Endodermal cell (in vitro differentiated cells): ENCODE results near the gene EVI2B. TPM values are rescaled to one million over a fixed set of nuclear protein-coding genes. Genes with fewer than 3 reads are reported as not detected.

Experiments
- DNase-seq: peaks from one replicate; pipeline ENCODE4 v3.0.0-alpha.2; 2017
- H3K27ac ChIP-seq: 2 replicates; pipeline ENCODE4 v1.5.1; 2013; ENCODE audit warnings: mild to moderate bottlenecking, low read depth, low read length, moderate library complexity
- H3K27me3 ChIP-seq: 2 replicates; pipeline ENCODE4 v1.6.1; 2013; ENCODE audit warnings: mild to moderate bottlenecking, low read length, moderate library complexity; ENCODE audit not compliant: insufficient read depth, control insufficient read depth, poor library complexity, severe bottlenecking
- H3K36me3 ChIP-seq: 2 replicates; pipeline ENCODE4 v1.7.0; 2013; ENCODE audit warnings: mild to moderate bottlenecking, low read length, moderate library complexity; ENCODE audit not compliant: control insufficient read depth, insufficient read depth
- H3K4me1 ChIP-seq: one replicate; pipeline ENCODE4 v1.7.0; 2013; ENCODE audit warnings: low read length; ENCODE audit not compliant: control insufficient read depth, insufficient read depth
- H3K4me3 ChIP-seq: 2 replicates; pipeline ENCODE4 v1.5.1; 2013; ENCODE audit warnings: mild to moderate bottlenecking, low read length, moderate library complexity
- H3K9ac ChIP-seq: 2 replicates; pipeline ENCODE4 v1.6.1; 2013; ENCODE audit warnings: mild to moderate bottlenecking, low read length, moderate library complexity; ENCODE audit not compliant: poor library complexity, severe bottlenecking; ENCODE audit errors: extremely low read depth
- H3K9me3 ChIP-seq: 2 replicates; pipeline ENCODE4 v1.6.1; 2013; ENCODE audit warnings: mild to moderate bottlenecking, low read length, moderate library complexity; ENCODE audit not compliant: control insufficient read depth
- H3K27ac Mint-ChIP-seq: 2 replicates; pipeline ENCODE4 v1.8.0; 2020; ENCODE audit warnings: mixed read lengths
- H3K27me3 Mint-ChIP-seq: 2 replicates; pipeline ENCODE4 v1.8.0; 2021; ENCODE audit warnings: mild to moderate bottlenecking, mixed read lengths; ENCODE audit not compliant: insufficient read depth
- H3K36me3 Mint-ChIP-seq: 2 replicates; pipeline ENCODE4 v1.8.0; 2020; ENCODE audit warnings: low read depth, mixed read lengths
- H3K4me1 Mint-ChIP-seq: 2 replicates; pipeline ENCODE4 v1.8.0; 2020; ENCODE audit warnings: mixed read lengths
- H3K4me3 Mint-ChIP-seq: 2 replicates; pipeline ENCODE4 v1.8.0; 2020; ENCODE audit warnings: mild to moderate bottlenecking, moderate library complexity, mixed read lengths
- H3K9me3 Mint-ChIP-seq: 2 replicates; pipeline ENCODE4 v1.8.0; 2020; ENCODE audit warnings: mild to moderate bottlenecking, mixed read lengths
- CTCF ChIP-seq: fragments of 200-600 bp; sonication (generic); conservative IDR thresholded peaks from 2 replicates; pipeline ENCODE4 v1.5.0; 2021; ENCODE audit warnings: antibody characterized with exemption, mild to moderate bottlenecking
- WGBS, 2 experiments: methylation state at CpG; one replicate each; pipeline versions ENCODE4 v1.1.5 to v1.1.7; 2013; ENCODE audit warnings: missing lambda C conversion rate in 2 of 2, mixed read lengths in 1 of 2; ENCODE audit not compliant: insufficient coverage in 1 of 2, insufficient read length in 1 of 2; 5-methylcytosine and 5-hydroxymethylcytosine counted together
- total RNA-seq, 2 donors: library from RNA; stranded (reverse); fragmentation: NEBNext Ultra II Directional in 1 of 2; extraction: Animal tissue kit (Norgen Biotek cat#: 25700) in 1 of 2; gene quantifications; 2 replicates in 1 of 2; 3 replicates in 1 of 2; pipeline ENCODE4 v1.2.1, GENCODE V29; 2021

Gene EVI2B
- total RNA-seq, 2 donors from 2014 or later: not detected

- Mint-ChIP-seq H3K27me3 (no peaks in the 10 kb centered on the region), H3K4me1 (no peaks in the 10 kb centered on the region), H3K4me3 (no peak overlapping the region), H3K27ac (no peak overlapping the region), H3K36me3 (peaks cover 17% of the 10 kb centered on the region), H3K9me3 (no peaks in the 10 kb centered on the region)
- TF ChIP-seq CTCF: no peak
- Histone ChIP-seq H3K4me1 (peaks cover 3% of the 10 kb centered on the region), H3K4me3 (no peak overlapping the region), H3K27me3 (no peaks in the 10 kb centered on the region), H3K9ac (no peak overlapping the region), H3K9me3 (no peaks in the 10 kb centered on the region), H3K27ac (no peak overlapping the region), H3K36me3 (peaks cover 29% of the 10 kb centered on the region)
- no peak for DNase-seq
- 95 to 100% methylated on average over 1 of the region's 1 CpG for WGBS, 2 experiments
Measured at GRCh38 chr17:31295489-31295871, 18.4 kb downstream of the EVI2B start.

GRCh38 chr17:31294820-31295488, 18.9 kb downstream of the EVI2B start:
- Histone ChIP-seq H3K36me3 (peaks cover 33% of the 10 kb centered on the region), H3K9me3 (no peaks in the 10 kb centered on the region), H3K4me1 (peaks cover 3% of the 10 kb centered on the region), H3K4me3 (no peak overlapping the region), H3K27ac (no peak overlapping the region), H3K27me3 (no peaks in the 10 kb centered on the region), H3K9ac (no peak overlapping the region)
- H3K27ac Mint-ChIP-seq: no peak overlapping the region
- H3K4me3 Mint-ChIP-seq: no peak overlapping the region
- DNase-seq: no peak
- no peaks in the 10 kb centered on the region for H3K9me3 Mint-ChIP-seq
- H3K27me3 Mint-ChIP-seq: no peaks in the 10 kb centered on the region
- no peak for TF ChIP-seq CTCF
- WGBS, 2 experiments: 89 to 100% methylated on average over 2 to 3 of the region's 3 CpGs
- peaks cover 17% of the 10 kb centered on the region for H3K36me3 Mint-ChIP-seq
- no peaks in the 10 kb centered on the region for H3K4me1 Mint-ChIP-seq

- no peaks in the 10 kb centered on the region for H3K27me3 Mint-ChIP-seq
- H3K4me3 Mint-ChIP-seq: no peak overlapping the region
- 87 to 100% methylated on average over 1 to 3 of the region's 3 CpGs for WGBS, 2 experiments
- Histone ChIP-seq H3K4me3 (no peak overlapping the region), H3K4me1 (peaks cover 3% of the 10 kb centered on the region), H3K9me3 (no peaks in the 10 kb centered on the region), H3K27me3 (no peaks in the 10 kb centered on the region), H3K27ac (no peak overlapping the region), H3K9ac (no peak overlapping the region), H3K36me3 (peaks cover 33% of the 10 kb centered on the region)
- no peak overlapping the region for H3K27ac Mint-ChIP-seq
- H3K36me3 Mint-ChIP-seq: peaks cover 17% of the 10 kb centered on the region
- TF ChIP-seq CTCF: no peak
- H3K9me3 Mint-ChIP-seq: no peaks in the 10 kb centered on the region
- no peaks in the 10 kb centered on the region for H3K4me1 Mint-ChIP-seq
- no peak for DNase-seq
Measured at GRCh38 chr17:31294231-31294630, 19.6 kb downstream of the EVI2B start.
